Measurements from ENCODE around the gene ZNF605.
A peak's percentile ranks its signal among the peaks of the same experiment; 100 is the strongest.
"Not testable (repeated sequence)": the region's sequence is repeated elsewhere in the genome, so short reads cannot be mapped to it uniquely, and the experiment has no call there.

Gene ZNF605

DNA sequence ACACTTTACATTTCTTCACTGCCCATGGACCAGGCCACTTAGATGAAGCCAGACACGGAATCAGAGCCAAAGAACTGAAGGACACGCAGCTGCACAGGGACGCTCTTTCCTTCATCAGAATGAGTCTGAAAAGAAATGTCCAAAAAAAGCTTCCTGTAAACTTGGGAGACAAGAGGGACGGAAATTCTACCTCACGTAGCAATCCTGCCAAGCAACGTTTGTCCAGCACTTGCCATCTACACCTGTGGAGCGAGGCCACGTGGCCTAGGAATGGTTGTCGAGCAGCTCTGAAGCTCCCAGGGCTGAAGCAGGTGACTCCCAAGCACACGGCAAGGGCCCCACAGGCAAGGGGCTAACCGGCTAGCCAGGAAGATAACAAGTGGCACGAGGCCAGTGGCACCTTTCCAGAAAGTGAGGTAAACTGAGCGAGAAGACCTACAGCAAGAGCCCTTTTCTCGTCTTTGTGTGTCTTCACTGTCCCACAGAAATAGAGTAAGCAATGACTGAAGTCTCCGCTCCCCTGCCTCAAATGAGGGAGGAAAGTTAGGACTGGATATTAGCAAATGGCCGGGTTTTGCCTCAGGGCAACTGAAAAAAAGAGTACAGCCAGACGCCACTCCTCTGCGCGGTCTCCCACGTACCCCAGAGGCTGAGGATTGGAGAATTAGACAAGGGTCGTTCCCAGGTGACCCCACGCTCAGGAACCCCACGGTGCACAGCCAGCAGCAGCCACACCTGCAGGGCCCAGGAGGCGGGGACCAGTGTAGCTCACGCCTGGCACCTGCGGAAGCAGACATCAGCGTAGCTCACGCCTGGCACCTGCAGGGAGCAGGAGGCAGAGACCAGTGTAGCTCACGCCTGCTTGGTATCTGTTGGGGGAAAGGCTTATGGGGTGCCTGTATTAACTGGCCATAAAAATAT lies 7.7 kb downstream of the ZNF605 start:
- DNase-seq: no peak

DNA sequence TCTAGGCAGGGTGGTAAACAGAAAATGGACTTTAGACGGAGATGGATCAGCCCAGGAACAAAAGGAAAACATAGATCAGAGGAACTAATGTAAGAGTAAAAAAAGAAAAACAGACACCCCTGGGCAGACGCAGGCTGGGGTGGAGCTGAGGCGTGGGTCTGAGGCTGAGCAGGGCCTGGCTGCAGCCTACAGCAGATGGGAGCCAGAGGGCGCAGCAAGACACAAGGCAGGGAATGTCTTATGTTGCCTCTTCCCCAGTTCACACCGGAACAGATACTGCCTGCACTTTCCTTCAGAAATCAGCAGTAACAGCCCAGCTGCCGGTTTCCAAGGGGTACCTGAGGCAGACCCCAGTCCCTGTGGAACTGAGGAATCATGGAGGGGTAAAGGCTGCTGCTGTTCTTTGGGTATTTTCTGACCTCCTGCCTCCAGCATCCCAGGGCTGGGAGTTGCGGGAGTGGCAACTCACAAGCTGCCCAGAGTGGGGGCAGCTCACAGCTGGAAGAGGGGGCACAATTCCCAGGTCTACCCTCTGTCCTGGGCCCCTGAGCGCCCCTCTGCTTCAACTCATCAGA lies 9.8 kb downstream of the ZNF605 start:
- no peak for DNase-seq

DNA sequence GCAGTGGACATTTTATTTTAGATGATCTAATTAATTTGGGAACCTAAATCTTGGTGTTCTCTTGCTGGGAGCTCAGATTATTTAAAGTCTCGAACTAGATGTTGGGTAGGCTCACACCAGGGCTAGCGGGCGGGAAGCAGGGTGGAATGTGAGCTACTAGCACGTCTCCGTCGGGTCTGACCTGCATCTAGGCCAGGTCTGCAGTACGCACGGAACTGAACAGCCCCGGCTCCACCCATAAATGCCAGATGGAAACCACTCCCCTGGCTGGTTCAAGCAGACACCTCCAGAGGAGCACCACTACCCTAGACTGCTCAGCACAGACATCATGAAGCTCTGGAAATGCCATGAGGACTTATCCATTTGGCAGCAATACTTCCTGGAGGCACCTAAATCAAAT lies 10.3 kb downstream of the ZNF605 start:
- no peak for DNase-seq

DNA sequence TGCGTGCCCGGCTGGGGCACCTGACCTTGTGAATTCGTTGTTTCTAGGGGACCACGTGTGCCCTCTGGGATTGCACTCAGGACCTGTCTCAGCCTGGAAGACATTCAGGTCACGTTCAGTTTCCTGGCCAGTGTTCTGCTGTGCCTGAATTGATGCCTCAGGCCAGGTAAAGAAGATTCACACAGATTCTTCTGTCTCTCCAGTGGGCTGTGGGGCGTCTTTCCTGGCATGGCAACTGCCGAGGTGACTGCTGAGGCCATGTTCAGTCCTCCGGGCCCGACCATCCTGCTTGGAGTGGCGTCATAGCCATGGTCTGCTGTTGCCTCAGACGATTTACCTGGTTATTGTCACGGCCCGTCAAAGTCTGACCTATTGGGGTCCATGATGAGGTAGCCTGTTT lies 13.5 kb downstream of the ZNF605 start:
- DNase-seq: no peak

DNA sequence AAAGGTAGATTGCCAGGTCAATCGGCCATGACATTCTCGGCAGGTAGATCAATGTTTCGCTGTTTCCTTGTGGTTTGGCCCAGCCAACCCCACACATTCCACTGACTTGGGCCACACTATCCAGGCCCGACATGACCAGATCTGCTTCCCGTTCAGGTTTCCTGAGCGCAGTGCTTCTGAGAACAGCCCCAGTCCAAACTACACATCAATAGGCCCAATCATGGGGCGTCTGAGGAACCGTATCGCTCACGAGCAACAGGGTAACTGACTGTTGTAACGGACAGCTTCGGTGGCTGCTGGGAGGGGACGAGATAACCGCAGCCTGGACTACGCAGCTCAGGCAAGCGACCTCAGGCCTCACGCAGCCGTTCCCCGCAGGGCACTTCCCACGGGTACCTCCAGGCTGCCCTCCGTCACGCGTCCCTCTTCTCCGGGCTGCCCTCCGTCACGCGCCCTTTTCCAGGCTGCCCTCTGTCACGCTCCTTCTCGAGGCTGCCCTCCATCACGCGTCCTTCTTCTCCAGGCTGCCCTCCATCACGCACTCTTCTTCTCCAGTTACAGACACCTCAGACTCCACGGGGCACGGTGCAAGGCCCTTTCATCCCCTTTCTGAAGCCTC lies 14.7 kb downstream of the ZNF605 start:
- DNase-seq: no peak

DNA sequence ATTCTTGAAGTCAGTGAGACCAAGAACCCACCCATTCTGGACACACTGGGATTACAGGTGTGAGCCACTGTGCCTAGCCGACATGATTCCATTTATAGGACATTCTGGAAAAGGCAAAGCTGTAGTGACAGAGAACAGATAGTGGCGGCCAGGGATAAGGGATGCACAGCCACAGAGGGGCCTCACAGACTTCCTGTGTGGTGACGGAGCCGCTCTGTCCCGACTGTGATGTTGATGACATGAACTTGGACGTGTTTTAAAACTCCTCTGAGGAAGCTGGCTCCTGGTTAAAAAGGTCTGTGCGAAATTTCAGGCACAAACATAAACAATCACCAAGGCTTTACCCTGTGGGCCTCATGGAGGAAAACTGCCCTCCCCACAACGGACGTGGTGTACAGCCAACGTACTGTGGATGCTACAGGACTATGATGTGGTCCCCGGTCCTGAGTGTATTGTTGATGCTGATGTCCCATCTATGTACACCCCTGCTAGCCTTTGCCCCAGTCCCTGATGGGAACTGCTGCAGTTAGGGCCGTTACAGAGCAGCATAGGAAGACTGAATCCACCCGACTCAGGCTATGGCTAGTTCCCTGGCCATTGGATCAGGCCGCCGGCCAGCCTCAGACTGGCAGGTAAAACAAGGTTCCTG lies 15.9 kb downstream of the ZNF605 start:
- DNase-seq: no peak

DNA sequence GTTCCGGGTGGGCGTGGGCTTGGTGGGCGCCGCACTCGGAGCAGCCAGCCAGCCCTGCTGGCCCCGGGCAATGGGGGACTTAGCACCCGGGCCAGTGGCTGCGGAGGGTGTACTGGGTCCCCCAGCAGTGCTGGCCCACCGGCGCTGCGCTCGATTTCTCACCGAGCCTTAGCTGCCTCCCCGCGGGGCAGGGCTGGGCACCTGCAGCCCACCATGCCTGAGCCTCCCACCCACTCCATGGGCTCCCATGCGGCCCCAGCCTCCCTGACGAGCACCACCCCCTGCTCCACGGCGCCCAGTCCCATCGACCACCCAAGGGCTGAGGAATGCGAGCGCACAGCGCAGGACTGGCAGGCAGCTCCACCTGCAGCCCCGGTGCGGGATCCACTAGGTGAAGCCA lies 17.3 kb downstream of the ZNF605 start:
- DNase-seq: not testable (repeated sequence)

DNA sequence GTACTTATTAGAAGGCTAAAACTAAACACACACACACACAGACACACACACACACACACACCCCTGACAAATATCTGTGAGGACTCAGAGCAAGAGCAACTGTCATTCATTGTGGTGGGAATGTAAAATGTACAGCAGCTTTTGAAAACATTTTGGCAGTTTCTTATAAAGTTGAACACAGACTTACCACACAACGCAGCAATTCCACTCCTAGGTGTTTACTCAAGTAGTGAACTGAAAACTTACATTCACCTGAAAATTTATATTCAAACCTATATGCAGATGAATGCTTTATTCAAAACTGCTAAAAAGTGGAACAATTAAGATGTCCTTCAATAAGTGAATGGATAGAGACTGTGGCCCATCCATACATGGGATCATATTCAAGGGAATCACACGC lies 18.6 kb downstream of the ZNF605 start:
- DNase-seq: no peak

DNA sequence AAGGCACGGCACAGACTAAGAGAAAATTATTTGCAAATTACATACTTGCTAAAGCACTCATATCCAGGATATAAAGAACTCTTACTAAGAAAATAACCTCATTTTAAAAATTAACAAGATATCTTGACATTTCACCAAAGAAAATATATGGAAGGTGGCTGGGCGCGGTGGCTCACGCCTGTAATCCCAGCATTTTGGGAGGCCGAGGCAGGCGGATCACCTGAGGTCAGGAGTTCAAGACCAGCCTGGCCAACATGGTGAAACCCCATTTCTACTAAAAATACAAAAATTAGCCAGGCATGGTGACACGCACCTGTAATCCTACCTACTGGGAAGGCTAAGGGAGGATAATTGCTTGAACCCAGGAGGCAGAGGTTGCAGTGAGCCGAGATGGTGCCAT lies 19.2 kb downstream of the ZNF605 start:
- not testable (repeated sequence) for DNase-seq

DNA sequence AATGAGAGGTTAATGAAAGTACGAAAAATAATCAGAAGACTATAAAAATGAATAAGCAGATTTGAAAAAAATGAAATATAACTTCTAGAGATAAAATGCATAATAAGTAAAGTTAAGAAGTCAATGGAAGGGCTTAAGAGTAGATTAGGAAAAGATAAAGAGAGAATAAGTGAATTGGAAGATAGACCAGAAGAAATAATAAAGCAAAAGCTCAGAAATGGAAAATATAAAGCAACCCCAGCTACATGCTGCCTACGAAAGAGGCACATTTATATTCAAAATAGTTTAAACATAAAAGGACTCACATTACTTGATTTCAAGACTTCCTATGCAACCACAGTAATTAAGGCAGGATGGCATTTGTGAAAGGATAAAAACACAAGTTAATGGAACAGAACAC lies 19.9 kb downstream of the ZNF605 start:
- no peak for DNase-seq

DNA sequence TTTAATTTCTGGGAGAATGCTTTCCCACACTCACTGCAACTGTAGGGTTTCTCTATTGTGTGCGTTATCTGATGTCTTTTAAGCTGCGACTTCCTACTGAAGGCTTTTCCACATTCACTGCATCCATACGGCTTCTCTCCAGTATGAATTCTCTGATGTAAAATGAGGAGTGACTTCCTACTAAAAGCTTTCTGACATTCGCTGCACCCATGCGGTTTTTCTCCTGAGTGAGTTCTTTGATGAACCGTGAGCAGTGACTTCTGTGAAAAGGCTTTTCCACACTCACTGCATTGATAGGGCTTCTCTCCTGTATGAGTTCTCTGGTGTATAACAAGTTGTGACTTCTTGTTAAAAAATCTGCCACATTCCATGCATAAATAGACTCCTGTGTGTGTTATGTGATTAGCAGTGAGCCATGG lies 29.7 kb downstream of the ZNF605 start:
- no peak for DNase-seq

DNA sequence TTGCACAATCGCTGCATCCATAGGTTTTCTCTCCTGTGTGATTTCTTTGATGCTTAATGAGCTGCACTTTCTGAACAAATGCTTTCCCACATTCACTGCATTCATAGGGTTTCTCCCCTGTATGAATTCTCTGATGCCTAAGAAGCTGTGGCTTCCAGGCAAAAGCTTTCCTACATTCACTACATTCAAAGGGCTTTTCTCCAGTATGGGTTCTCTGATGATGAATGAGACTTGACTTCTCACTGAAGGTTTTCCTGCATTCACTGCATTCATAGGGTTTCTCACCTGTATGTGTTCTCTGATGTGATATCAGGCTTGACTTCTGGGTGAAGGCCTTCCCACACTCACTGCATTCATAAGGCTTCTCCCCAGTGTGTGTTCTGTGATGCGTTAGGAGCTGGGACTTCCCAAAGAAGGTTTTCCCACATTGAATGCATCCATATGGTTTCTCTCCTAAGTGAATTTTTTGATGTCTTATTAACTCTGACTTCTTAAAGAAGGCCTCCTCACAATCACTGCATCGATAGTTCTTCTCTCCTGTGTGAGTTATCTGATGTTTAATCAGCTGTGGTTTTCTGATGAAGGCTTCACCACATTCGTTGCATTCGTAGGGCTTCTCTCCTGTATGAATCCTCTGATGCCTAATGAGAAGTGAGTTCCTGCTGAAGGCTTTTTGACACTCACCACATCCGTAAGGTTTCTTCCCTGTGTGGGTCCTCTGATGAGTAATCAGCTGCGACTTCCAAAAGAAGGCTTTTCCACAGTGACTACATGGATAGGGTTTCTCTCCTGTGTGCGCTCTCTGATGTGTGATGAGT lies 30.3 kb downstream of the ZNF605 start:
- DNase-seq: no peak

DNA sequence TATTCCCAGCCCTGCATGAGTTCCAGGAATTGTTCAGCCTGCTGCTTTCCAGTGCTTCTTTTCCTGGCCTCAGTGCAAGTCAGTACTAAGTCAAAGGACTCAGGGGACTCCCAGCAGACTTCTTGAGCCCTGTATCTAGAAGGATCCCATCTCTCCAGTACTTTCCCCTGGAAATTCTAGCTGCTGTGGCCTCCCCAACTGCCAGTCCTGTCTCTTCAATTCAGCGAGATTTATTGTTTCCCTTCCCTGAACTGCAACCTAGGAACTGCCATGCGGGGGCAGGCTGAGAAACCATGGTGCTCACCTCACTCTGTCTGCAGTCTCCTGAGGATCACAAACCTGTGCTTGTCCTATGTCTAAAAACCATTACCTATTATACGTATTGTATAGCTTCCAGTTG lies 31.8 kb downstream of the ZNF605 start:
- no peak for DNase-seq

DNA sequence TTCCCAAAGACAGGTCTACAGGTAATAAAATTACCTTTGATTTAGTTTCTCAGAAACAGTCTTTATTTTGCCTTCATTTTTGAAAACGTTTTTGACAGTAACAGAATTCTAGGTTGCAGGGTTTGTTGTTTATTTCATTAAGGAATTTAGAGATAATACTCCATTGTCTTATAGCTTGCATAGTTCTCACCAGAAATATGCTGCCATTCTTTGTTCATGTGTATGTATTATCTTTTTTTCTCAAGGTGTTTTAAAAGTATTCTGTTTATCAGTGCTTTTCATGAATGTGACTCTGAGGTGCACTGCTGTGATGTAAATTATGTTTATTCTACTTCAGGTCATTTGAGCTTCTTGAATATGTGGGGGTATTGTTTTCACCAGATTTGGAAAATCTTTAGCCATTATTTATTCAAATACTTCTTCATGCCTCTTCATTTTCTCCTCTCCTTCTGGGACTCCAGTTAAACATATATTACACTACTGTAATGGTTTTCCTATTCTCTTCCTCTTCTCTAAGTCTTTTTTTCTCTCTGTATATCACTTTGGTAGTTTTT lies 32.7 kb downstream of the ZNF605 start:
- no peak for DNase-seq

DNA sequence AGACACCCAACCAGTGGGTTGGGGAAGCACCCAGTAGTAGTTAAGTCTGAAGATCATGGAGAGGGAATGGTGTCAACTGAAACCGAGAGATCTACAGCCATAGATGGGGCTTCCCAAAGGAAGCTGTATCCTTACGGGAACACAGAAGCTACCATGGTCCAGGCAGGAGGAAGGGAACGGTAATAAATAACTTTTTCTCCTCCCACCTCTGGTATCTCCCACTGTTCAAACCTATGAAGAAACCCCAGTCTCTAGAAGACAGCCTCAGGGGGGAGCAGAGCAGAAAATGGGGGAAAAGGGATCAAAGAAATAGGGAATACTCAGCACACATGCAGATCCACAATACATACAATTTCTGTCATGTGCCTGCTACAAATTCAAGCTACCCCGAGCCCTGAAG lies 33.4 kb downstream of the ZNF605 start:
- no peak for DNase-seq

DNA sequence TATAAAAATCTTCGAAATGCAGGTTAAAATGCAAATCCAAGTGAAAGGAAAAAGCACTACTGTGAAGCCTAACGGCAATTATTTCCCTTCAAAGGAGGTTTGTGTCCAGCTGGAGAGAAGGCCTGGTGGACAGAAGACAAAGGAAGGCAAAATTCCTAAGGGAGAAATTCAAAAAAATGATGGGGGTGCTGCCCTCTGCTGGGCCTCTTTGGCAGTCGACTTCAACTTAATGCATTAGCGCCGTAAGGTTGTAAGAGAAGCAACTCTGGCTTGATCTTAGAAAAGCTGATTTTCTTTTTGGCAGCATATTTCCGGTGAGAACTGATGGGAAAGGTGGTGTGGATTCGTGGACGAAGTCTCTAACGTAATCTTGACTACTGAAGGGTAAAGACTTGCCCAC lies 34.4 kb downstream of the ZNF605 start:
- DNase-seq: no peak

DNA sequence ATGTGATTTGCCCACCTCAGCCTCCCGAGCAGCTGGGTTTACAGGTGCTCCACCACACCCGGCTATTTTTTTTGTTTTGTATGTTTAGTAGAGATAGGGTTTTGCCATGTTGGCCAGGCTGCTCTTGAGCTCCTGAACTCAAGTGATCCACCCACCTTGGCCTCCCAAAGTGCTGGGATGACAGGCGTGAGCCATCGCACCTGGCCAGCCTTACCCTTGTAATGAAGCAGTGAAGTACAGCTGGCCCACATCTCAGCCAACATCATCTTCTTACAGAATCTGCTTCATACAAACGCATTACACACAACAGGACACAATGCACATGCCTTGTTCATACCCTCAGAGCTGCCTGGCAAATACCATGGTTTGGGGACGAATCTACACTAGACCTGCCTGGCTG lies 37.4 kb downstream of the ZNF605 start:
- no peak for DNase-seq

DNA sequence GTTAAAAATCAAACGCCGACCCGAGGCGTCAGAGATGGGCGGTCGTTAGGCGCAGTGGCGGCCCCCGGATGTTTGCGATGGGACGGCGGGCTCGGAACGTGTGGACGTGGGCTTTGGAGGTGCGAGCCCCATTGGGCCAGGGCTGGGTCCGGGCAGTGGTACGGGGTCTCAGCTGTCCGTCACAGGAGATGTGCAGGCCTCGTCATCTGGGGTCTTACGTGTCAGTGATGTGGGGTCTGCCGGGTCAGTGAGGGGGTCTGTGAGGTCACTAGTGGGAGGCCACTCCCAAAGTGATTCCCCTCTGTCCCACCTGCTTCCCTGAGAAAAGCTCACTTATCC lies 47.1 kb downstream of the ZNF605 start:
- DNase-seq: no peak

DNA sequence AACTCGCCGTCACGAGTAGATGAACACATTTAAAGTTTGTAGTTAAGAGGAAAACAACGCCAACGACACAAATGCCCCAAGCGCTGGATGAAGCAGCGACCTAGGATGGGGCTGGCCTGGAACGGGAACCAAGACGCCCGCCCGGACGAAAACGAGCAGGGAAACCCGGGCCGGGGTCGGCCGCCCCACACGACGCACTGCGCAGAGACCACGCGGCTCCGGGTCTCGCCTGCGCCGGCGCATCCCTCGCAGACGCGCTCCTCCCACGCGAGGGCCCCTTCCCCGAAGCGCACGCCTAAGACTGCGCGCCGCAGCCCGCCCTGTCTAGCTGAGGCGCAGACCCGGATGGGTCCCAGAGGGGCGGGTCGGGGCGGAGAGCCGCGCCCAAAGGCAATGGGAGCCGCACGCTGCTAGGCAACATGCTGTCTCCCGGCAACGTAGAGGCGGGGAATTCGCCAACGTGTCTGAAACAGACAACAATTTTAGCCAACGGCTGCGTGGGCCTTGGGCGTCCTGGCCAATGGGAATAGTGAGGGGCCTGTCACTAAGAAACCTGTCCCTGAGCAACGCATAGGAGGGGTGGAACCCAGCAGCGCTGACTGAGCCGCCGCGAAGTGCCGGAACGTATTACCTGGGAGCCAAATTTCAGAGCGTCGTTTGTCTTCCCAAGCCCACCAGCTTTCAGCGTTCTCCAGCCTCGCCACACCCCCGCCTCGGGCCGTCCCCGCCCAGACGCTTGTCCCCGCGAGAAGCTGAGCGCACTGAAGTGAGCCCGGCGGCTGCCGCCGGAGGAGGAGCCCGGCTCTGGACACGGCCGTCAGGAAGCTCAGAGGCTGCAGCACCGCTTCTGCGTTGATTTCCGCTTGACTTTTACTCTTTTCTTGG lies 47.7 kb downstream of the ZNF605 start:
- peak; percentile 88 for DNase-seq

DNA sequence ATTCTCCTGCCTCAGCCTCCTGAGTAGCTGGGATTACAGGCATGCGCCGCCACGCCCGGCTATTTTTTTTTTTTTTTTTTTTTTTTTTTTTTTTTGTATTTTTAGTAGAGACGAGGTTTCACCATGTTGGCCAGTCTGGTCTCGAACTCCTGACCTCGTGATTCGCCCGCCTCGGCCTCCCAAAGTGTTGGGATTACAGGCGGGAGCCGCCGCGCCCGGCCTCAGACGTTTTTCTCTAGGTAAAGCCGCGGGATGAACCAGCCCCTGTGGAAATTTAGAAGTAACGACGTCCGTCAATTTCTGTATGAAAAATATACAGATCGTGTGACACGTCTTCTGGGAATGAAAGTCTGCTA lies 48.3 kb downstream of the ZNF605 start:
- not testable (repeated sequence) for DNase-seq

DNA sequence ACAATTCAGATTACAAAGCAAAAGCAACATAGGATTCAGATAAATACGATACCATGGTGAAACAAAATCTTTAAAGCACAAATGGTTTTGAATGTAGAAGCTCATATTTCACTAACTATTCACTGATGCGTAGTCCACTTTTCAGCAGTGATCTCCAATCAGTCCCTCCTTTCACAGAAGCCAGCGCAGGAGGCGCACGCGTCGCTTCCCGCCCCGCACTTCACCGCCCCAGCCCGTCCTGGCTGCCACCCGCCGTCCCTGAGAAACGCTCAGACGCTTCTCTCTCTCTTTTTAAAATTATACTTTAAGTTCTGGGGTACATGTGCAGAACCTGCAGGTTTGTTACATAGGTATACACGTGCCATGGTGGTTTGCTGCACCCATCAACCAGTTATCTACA lies 48.9 kb downstream of the ZNF605 start:
- no peak for DNase-seq
